Measurements from ENCODE around the gene PTTG1IP. TPM values are rescaled to one million over a fixed set of nuclear protein-coding genes. Genes with fewer than 3 reads are reported as not detected.

The PTTG1IP gene
- total and polyA plus RNA-seq, 2 of the 13 experiments (the other 11 are each of a cell fraction or from before 2014, with no cell fraction given) = 161 to 700 TPM

DNA sequence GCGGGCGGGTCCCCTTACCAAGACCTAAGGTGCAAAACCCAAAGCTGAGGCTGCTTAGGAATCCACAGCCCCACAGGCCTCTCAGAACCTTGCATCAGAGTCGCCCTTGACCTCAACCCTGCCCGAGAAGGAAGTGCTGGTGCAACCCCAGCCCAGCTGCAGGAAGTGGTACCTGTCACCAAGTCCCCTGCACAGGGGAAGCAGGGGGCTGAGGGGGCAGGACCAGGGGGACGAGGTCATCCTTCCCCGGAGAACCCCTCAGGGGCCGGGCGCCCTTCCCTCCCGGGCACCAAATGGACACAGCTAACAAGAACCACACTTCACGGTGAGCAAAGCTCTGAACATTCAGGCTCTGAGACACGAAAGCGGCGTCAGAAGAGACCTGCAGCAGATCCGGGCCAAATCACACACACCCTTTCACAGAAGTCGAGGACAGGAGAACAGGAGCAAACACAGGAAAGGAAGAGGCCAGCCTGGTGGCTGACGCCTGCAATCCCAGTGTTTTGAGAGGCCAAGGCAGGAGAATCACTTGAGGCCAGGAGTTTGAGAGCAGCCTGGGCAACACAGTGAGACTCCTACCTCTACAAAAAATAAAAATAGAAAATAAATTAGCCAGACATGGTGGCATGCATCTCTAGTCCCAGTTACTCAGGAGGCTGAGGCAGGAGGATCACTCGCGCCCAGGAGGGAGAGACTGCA, 40.8 kb upstream of the PTTG1IP start (continued):
- 0 out of 2 replicates have a peak, but pooled peaks have one; percentile 33 for TF ChIP-seq PCBP1 (IDR thresholded peaks at IDR 0.05; ENCODE audit: borderline replicate concordance, low read depth, low read length)
- TF ChIP-seq BCL6 (CRISPR knock-in tag; IDR thresholded peaks at IDR 0.05) = peak; percentile 52
- TF ChIP-seq, protein P1, sequence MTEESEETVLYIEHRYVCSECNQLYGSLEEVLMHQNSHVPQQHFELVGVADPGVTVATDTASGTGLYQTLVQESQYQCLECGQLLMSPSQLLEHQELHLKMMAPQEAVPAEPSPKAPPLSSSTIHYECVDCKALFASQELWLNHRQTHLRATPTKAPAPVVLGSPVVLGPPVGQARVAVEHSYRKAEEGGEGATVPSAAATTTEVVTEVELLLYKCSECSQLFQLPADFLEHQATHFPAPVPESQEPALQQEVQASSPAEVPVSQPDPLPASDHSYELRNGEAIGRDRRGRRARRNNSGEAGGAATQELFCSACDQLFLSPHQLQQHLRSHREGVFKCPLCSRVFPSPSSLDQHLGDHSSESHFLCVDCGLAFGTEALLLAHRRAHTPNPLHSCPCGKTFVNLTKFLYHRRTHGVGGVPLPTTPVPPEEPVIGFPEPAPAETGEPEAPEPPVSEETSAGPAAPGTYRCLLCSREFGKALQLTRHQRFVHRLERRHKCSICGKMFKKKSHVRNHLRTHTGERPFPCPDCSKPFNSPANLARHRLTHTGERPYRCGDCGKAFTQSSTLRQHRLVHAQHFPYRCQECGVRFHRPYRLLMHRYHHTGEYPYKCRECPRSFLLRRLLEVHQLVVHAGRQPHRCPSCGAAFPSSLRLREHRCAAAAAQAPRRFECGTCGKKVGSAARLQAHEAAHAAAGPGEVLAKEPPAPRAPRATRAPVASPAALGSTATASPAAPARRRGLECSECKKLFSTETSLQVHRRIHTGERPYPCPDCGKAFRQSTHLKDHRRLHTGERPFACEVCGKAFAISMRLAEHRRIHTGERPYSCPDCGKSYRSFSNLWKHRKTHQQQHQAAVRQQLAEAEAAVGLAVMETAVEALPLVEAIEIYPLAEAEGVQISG (CRISPR knock-in tag; IDR thresholded peaks at IDR 0.05) = no peak
- peak; percentile 91 for TF ChIP-seq GABPB1 (CRISPR knock-in tag; IDR thresholded peaks at IDR 0.05)
- no peak for TF ChIP-seq HNRNPUL1 (IDR thresholded peaks at IDR 0.05; ENCODE audit: low read depth, low read length)
- peak; percentile 57 for TF ChIP-seq PHF20 (CRISPR knock-in tag; IDR thresholded peaks at IDR 0.05)
- no peak for TF ChIP-seq SCMH1 (CRISPR knock-in tag; IDR thresholded peaks at IDR 0.05; ENCODE audit: borderline replicate concordance)
- TF ChIP-seq ZNF121 (CRISPR knock-in tag; IDR thresholded peaks at IDR 0.05) = peak; percentile 90
- no peak for TF ChIP-seq NFE2L2 (IDR thresholded peaks at IDR 0.05; ENCODE audit: low read length)
- TF ChIP-seq GZF1 (CRISPR knock-in tag; IDR thresholded peaks at IDR 0.05) = no peak
- TF ChIP-seq SOX5 (CRISPR knock-in tag; IDR thresholded peaks at IDR 0.05; ENCODE audit: borderline replicate concordance) = peak; percentile 30; the same call in 1 of the 2 replicates
- TF ChIP-seq, protein P2, sequence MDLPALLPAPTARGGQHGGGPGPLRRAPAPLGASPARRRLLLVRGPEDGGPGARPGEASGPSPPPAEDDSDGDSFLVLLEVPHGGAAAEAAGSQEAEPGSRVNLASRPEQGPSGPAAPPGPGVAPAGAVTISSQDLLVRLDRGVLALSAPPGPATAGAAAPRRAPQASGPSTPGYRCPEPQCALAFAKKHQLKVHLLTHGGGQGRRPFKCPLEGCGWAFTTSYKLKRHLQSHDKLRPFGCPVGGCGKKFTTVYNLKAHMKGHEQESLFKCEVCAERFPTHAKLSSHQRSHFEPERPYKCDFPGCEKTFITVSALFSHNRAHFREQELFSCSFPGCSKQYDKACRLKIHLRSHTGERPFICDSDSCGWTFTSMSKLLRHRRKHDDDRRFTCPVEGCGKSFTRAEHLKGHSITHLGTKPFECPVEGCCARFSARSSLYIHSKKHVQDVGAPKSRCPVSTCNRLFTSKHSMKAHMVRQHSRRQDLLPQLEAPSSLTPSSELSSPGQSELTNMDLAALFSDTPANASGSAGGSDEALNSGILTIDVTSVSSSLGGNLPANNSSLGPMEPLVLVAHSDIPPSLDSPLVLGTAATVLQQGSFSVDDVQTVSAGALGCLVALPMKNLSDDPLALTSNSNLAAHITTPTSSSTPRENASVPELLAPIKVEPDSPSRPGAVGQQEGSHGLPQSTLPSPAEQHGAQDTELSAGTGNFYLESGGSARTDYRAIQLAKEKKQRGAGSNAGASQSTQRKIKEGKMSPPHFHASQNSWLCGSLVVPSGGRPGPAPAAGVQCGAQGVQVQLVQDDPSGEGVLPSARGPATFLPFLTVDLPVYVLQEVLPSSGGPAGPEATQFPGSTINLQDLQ (CRISPR knock-in tag; IDR thresholded peaks at IDR 0.05) = no peak
- peak; percentile 79 for TF ChIP-seq GATAD1 (CRISPR knock-in tag; IDR thresholded peaks at IDR 0.05)
- TF ChIP-seq ZNF567 (CRISPR knock-in tag; IDR thresholded peaks at IDR 0.05; ENCODE audit: borderline replicate concordance) = peak; percentile 79; the same call in 1 of the 2 replicates
- peak; percentile 92 for TF ChIP-seq CEBPG (CRISPR knock-in tag; IDR thresholded peaks at IDR 0.05)
- TF ChIP-seq ZBTB7A (CRISPR knock-in tag; IDR thresholded peaks at IDR 0.05) = peak; percentile 94
- TF ChIP-seq HOXA3 (CRISPR knock-in tag; IDR thresholded peaks at IDR 0.05) = peak; percentile 67; the same call in 1 of the 2 replicates
- TF ChIP-seq, protein P3, sequence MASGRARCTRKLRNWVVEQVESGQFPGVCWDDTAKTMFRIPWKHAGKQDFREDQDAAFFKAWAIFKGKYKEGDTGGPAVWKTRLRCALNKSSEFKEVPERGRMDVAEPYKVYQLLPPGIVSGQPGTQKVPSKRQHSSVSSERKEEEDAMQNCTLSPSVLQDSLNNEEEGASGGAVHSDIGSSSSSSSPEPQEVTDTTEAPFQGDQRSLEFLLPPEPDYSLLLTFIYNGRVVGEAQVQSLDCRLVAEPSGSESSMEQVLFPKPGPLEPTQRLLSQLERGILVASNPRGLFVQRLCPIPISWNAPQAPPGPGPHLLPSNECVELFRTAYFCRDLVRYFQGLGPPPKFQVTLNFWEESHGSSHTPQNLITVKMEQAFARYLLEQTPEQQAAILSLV (CRISPR knock-in tag; IDR thresholded peaks at IDR 0.05; ENCODE audit: borderline replicate concordance) = peak; percentile 19; the same call in 1 of the 2 replicates
- TF ChIP-seq ZNF546 (CRISPR knock-in tag; conservative IDR thresholded peaks at IDR 0.05) = peak; percentile 61; the same call in 1 of the 2 replicates
- TF ChIP-seq CHD2 (IDR thresholded peaks at IDR 0.05; ENCODE audit: low read depth, low read length) = peak; percentile 22; the same call in 1 of the 2 replicates
- TF ChIP-seq NONO (IDR thresholded peaks at IDR 0.05) = no peak
- no peak for TF ChIP-seq NONO (CRISPR knock-in tag; conservative IDR thresholded peaks at IDR 0.05)
- no peak for TF ChIP-seq RBM22 (optimal IDR thresholded peaks at IDR 0.05; ENCODE audit: low read length)
- TF ChIP-seq ZNF543 (CRISPR knock-in tag; IDR thresholded peaks at IDR 0.05) = 0 out of 2 replicates have a peak, but pooled peaks have one; percentile 9
- TF ChIP-seq HES4 (CRISPR knock-in tag; IDR thresholded peaks at IDR 0.05; ENCODE audit: borderline replicate concordance) = 0 out of 2 replicates have a peak, but pooled peaks have one; percentile 40
- no peak for TF ChIP-seq AKAP8 (CRISPR knock-in tag; IDR thresholded peaks at IDR 0.05)

All from HepG2 (cell line).